Measurements from ENCODE around the gene ADAMTSL3. TPM values are rescaled to one million over a fixed set of nuclear protein-coding genes. Genes with fewer than 3 reads are reported as not detected.

The ADAMTSL3 gene
- total RNA-seq, 5 donors from 2014 or later (not counting 1 experiment from before 2014, with no cell fraction given) = 0.07 to 0.15 (median 0.12) TPM; not detected in 1

DNA sequence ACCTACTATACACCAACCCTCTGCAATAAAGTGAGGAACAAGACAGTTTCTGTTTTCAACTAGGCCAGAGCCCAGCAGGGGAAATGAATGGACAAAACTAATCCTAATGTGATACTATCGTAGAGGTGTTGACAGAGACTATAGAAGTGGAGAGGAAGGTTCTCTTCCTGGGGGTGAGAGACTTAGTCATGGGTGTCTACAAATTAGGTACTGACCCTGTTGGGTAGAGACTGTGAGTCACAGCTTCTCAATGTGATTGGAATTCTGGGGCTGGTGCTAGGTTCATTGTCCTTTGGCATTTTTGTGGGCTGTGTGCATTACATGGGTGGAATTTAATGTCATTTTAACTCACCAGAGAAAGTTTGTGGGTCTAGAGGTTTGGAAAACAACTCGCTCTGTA is 79.3 kb downstream of the ADAMTSL3 start:
- CTCF ChIA-PET = no interaction called here
- Histone ChIP-seq H3K9me3 (no peaks in the 10 kb centered on the region), H3K4me3 (ENCODE audit: control insufficient read depth in 1 of 2, extremely low read depth in 1 of 2, low read length in 1 of 2) (no peak overlapping the region), H3K27me3 (replicated peaks in 1 of 2; ENCODE audit: control insufficient read depth in 2 of 2, extremely low read depth in 1 of 2, insufficient read depth in 2 of 2, low read length in 1 of 2) (no peaks in the 10 kb centered on the region), H3K4me1 (ENCODE audit: control insufficient read depth in 1 of 2, extremely low read depth in 1 of 2, insufficient read depth in 2 of 2, low read length in 2 of 2) (no peaks in the 10 kb centered on the region), H3K36me3 (ENCODE audit: control insufficient read depth in 2 of 2, extremely low read depth in 1 of 2, insufficient read depth in 1 of 2, low read length in 1 of 2) (no peaks in the 10 kb centered on the region), H3K27ac (ENCODE audit: low read length) (no peak overlapping the region)
- POLR2A ChIA-PET = no interaction called here
- Mint-ChIP-seq H3K9me3 (peaks cover 5 to 6% (median 5%) of the 10 kb centered on the region in 3 donors), H3K27ac (no peak overlapping the region), H3K36me3 (no peaks in the 10 kb centered on the region), H3K4me1 (no peaks in the 10 kb centered on the region), H3K4me3 (no peak overlapping the region), H3K27me3 (peaks cover 4 to 16% of the 10 kb centered on the region in 2 donors)
- no peak for ATAC-seq (replicated peaks in 1 of 4)
- 63% methylated on average over 1 of the region's 2 CpGs for WGBS (ENCODE audit: insufficient coverage)
- no peak for DNase-seq

DNA sequence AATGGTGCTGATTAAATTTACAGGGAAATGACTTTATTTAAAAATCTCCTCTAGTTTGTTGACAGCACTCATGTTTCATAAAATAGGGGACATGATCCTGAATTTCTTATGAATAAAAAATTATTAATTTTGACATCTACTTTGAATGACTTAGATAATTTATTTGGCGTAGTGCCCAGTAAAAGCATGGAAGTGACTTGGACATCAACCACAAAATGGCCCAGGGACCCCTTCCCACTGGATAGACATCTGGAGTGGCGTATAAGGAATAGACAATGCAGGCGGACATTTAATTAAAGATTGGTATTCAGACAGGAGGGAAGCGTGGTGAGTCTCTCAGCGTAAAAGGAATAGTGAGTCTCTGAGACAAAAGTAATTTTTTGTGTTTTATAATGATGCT is 79.8 kb downstream of the ADAMTSL3 start:
- H3K4me3 ChIP-seq (ENCODE audit: control insufficient read depth in 1 of 2, extremely low read depth in 1 of 2, low read length in 1 of 2) = no peak overlapping the region
- no peak overlapping the region for H3K4me3 Mint-ChIP-seq
- no peaks in the 10 kb centered on the region for H3K36me3 Mint-ChIP-seq
- H3K27ac ChIP-seq (ENCODE audit: low read length) = no peak overlapping the region
- peaks cover 4 to 16% of the 10 kb centered on the region in 2 donors for H3K27me3 Mint-ChIP-seq
- no peak for DNase-seq
- ChIA-PET CTCF (no interaction called here), POLR2A (no interaction called here)
- H3K27me3 ChIP-seq (replicated peaks in 1 of 2; ENCODE audit: control insufficient read depth in 2 of 2, extremely low read depth in 1 of 2, insufficient read depth in 2 of 2, low read length in 1 of 2) = no peaks in the 10 kb centered on the region
- H3K9me3 ChIP-seq = no peaks in the 10 kb centered on the region
- WGBS (ENCODE audit: insufficient coverage) = no CpG with 5 or more reads among the region's 5 CpGs
- no peak for ATAC-seq (replicated peaks in 1 of 4)
- no peaks in the 10 kb centered on the region for H3K4me1 ChIP-seq (ENCODE audit: control insufficient read depth in 1 of 2, extremely low read depth in 1 of 2, insufficient read depth in 2 of 2, low read length in 2 of 2)
- H3K9me3 Mint-ChIP-seq = peaks cover 5 to 6% (median 5%) of the 10 kb centered on the region in 3 donors
- H3K4me1 Mint-ChIP-seq = no peaks in the 10 kb centered on the region
- no peak overlapping the region for H3K27ac Mint-ChIP-seq
- H3K36me3 ChIP-seq (ENCODE audit: control insufficient read depth in 2 of 2, extremely low read depth in 1 of 2, insufficient read depth in 1 of 2, low read length in 1 of 2) = no peaks in the 10 kb centered on the region

DNA sequence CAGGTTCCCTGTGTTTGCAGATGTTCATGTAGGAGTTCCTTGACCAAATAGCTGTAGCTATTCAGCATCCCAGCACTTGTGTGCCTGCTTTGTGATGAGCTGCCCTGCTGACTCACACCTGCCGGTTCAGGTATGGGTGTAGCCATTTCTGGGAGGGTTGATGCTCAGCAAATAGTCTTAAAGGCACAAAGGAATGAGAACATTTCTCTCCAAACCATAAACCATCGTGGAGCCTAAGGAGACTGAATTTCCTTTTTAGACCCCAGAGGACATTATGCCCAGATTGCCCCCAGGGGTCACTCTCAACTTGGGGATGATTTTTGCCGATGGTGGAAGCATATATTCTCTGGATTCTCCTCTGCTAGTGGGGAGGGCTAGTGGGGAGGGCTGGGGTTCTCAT is 80.6 kb downstream of the ADAMTSL3 start:
- peaks cover under 1 to 2% (median 2%) of the 10 kb centered on the region in 3 donors for H3K9me3 Mint-ChIP-seq
- Histone ChIP-seq H3K27ac (ENCODE audit: low read length) (no peak overlapping the region), H3K4me1 (ENCODE audit: control insufficient read depth in 1 of 2, extremely low read depth in 1 of 2, insufficient read depth in 2 of 2, low read length in 2 of 2) (no peaks in the 10 kb centered on the region), H3K27me3 (replicated peaks in 1 of 2; ENCODE audit: control insufficient read depth in 2 of 2, extremely low read depth in 1 of 2, insufficient read depth in 2 of 2, low read length in 1 of 2) (no peaks in the 10 kb centered on the region), H3K36me3 (ENCODE audit: control insufficient read depth in 2 of 2, extremely low read depth in 1 of 2, insufficient read depth in 1 of 2, low read length in 1 of 2) (no peaks in the 10 kb centered on the region), H3K4me3 (ENCODE audit: control insufficient read depth in 1 of 2, extremely low read depth in 1 of 2, low read length in 1 of 2) (no peak overlapping the region), H3K9me3 (no peaks in the 10 kb centered on the region)
- H3K4me1 Mint-ChIP-seq = no peaks in the 10 kb centered on the region
- DNase-seq = no peak
- H3K27ac Mint-ChIP-seq = no peak overlapping the region
- ChIA-PET POLR2A (no interaction called here), CTCF (no interaction called here)
- no peaks in the 10 kb centered on the region for H3K36me3 Mint-ChIP-seq
- ATAC-seq (replicated peaks in 1 of 4) = no peak
- WGBS (ENCODE audit: insufficient coverage) = no CpG with 5 or more reads among the region's 3 CpGs
- H3K4me3 Mint-ChIP-seq = no peak overlapping the region
- peaks cover 6 to 11% of the 10 kb centered on the region in 2 donors for H3K27me3 Mint-ChIP-seq

DNA sequence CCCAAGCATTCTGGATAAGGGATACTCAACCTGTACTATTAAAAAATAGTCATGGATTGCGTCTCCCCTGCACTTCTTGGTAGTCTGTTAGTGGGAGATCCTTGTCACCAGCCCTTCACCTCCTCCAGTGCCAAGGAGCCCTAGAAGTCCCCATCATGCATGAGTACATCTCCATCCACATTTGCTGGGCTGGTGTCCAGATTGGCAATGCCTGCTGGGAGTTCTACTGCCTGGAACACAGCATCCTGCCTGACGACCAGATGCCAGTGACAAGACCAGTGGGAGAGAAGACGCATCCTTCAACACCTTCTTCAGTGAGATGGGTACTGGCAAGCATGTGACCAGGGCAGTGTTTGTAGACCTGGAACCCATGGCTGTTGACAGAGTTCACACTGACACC is 85.7 kb downstream of the ADAMTSL3 start:
- H3K27me3 ChIP-seq (replicated peaks in 1 of 2; ENCODE audit: control insufficient read depth in 2 of 2, extremely low read depth in 1 of 2, insufficient read depth in 2 of 2, low read length in 1 of 2) = no peaks in the 10 kb centered on the region
- no peaks in the 10 kb centered on the region for H3K9me3 Mint-ChIP-seq
- no peak overlapping the region for H3K4me3 Mint-ChIP-seq
- peaks cover 2 to 4% of the 10 kb centered on the region in 2 donors for H3K27me3 Mint-ChIP-seq
- no peaks in the 10 kb centered on the region for H3K4me1 Mint-ChIP-seq
- 100% methylated on average over 1 of the region's 3 CpGs for WGBS (ENCODE audit: insufficient coverage)
- ChIA-PET POLR2A (no interaction called here), CTCF (no interaction called here)
- H3K9me3 ChIP-seq = no peaks in the 10 kb centered on the region
- H3K4me3 ChIP-seq (ENCODE audit: control insufficient read depth in 1 of 2, extremely low read depth in 1 of 2, low read length in 1 of 2) = no peak overlapping the region
- ATAC-seq (replicated peaks in 1 of 4) (no peak), DNase-seq (no peak)
- H3K36me3 Mint-ChIP-seq = no peaks in the 10 kb centered on the region
- H3K27ac Mint-ChIP-seq = no peak overlapping the region
- no peaks in the 10 kb centered on the region for H3K4me1 ChIP-seq (ENCODE audit: control insufficient read depth in 1 of 2, extremely low read depth in 1 of 2, insufficient read depth in 2 of 2, low read length in 2 of 2)
- H3K36me3 ChIP-seq (ENCODE audit: control insufficient read depth in 2 of 2, extremely low read depth in 1 of 2, insufficient read depth in 1 of 2, low read length in 1 of 2) = no peaks in the 10 kb centered on the region
- no peak overlapping the region for H3K27ac ChIP-seq (ENCODE audit: low read length)

DNA sequence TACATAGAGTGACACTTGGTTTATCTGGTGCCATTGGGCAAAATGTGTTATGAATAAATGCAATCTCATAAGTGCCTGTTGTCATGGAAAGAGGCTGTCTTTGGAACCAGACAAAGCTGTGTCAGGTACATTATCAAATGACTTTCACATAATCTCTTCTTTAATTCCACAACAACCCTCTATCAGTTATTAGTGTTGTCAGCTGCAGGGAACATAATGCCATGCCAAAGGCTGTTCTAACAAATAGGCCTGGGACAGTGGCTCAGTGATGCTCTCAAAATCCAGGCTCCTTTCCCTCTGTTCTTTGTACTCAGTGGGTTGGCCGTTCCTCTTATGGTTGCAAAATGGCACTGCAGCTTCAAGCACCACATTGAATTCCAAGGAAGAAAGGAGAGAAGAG is 91.8 kb downstream of the ADAMTSL3 start:
- Mint-ChIP-seq H3K4me1 (no peaks in the 10 kb centered on the region), H3K36me3 (no peaks in the 10 kb centered on the region), H3K4me3 (no peak overlapping the region), H3K27me3 (peaks cover 0 to 3% of the 10 kb centered on the region in 2 donors), H3K27ac (no peak overlapping the region), H3K9me3 (peaks cover 0 to 8% (median 0%) of the 10 kb centered on the region in 3 donors)
- CTCF ChIA-PET = no interaction called here
- DNase-seq = no peak
- POLR2A ChIA-PET = no interaction called here
- no peak for ATAC-seq (replicated peaks in 1 of 4)
- Histone ChIP-seq H3K36me3 (ENCODE audit: control insufficient read depth in 2 of 2, extremely low read depth in 1 of 2, insufficient read depth in 1 of 2, low read length in 1 of 2) (no peaks in the 10 kb centered on the region), H3K4me3 (ENCODE audit: control insufficient read depth in 1 of 2, extremely low read depth in 1 of 2, low read length in 1 of 2) (no peak overlapping the region), H3K27ac (ENCODE audit: low read length) (no peak overlapping the region), H3K27me3 (replicated peaks in 1 of 2; ENCODE audit: control insufficient read depth in 2 of 2, extremely low read depth in 1 of 2, insufficient read depth in 2 of 2, low read length in 1 of 2) (peaks cover 0 to 4% of the 10 kb centered on the region in 2 experiments), H3K4me1 (ENCODE audit: control insufficient read depth in 1 of 2, extremely low read depth in 1 of 2, insufficient read depth in 2 of 2, low read length in 2 of 2) (no peaks in the 10 kb centered on the region), H3K9me3 (no peaks in the 10 kb centered on the region)
- no CpG with 5 or more reads among the region's 1 CpG for WGBS (ENCODE audit: insufficient coverage)

DNA sequence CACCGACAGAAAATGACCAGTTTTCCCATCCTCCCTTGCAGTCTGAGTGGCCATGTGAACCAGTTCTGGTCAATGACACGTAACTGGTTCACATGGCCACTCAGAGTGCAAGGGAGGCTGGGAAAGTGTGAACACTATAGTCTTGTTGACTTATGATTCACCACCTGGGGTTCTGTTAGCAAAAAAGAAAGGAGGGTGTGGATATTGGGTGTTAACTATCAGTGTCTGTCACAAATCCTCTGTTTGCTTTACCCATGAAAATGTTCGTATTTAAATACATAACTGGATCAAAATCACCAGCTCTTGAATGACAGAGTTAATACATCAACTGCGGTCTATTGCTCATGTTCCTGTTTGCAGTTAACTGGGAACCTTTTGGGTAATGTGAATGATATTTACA is 92.3 kb downstream of the ADAMTSL3 start:
- ATAC-seq (replicated peaks in 1 of 4) (no peak), DNase-seq (no peak)
- no peak overlapping the region for H3K27ac ChIP-seq (ENCODE audit: low read length)
- H3K36me3 ChIP-seq (ENCODE audit: control insufficient read depth in 2 of 2, extremely low read depth in 1 of 2, insufficient read depth in 1 of 2, low read length in 1 of 2) = no peaks in the 10 kb centered on the region
- POLR2A ChIA-PET = no interaction called here
- Mint-ChIP-seq H3K4me3 (no peak overlapping the region), H3K36me3 (no peaks in the 10 kb centered on the region), H3K4me1 (no peaks in the 10 kb centered on the region), H3K27ac (no peak overlapping the region), H3K9me3 (peaks cover 0 to 8% (median 0%) of the 10 kb centered on the region in 3 donors), H3K27me3 (peaks cover 0 to 3% of the 10 kb centered on the region in 2 donors)
- H3K4me1 ChIP-seq (ENCODE audit: control insufficient read depth in 1 of 2, extremely low read depth in 1 of 2, insufficient read depth in 2 of 2, low read length in 2 of 2) = no peaks in the 10 kb centered on the region
- WGBS (ENCODE audit: insufficient coverage) = 71% methylated on average over 2 of the region's 4 CpGs
- H3K27me3 ChIP-seq (replicated peaks in 1 of 2; ENCODE audit: control insufficient read depth in 2 of 2, extremely low read depth in 1 of 2, insufficient read depth in 2 of 2, low read length in 1 of 2) = peaks cover 0 to 4% of the 10 kb centered on the region in 2 experiments
- no peak overlapping the region for H3K4me3 ChIP-seq (ENCODE audit: control insufficient read depth in 1 of 2, extremely low read depth in 1 of 2, low read length in 1 of 2)
- no peaks in the 10 kb centered on the region for H3K9me3 ChIP-seq
- CTCF ChIA-PET = no interaction called here

DNA sequence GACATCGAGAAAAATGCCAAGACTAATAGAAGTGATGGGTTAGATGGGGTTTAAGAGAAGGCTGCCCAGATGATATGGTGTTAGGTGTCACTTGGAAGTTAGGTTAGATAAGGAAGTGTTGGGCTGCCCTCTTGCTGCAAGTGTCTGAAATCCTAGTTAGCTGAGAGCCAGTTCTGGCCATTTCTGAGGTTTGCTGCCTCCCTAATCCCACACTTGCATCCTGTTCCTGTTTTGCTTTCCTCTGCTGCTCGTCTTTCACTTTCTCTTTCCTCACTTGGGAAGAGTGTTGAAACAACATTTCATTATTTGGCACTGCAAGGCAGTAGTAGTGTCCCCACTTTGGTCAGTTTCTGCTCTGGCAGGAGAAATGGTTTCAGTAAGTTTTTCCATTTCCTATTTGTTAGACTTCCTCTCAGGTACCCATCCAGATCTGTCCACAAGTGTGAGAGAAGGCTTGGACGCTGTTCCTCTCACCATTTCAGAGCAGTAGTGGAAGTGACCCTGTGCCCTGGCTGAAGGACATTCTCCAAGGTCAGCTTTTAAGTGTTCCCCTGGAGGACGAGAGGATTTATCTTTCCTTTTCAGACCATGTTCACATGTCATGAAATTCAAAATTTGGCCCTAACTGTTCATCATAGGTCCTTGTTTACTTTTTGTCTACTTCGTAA is 93.3 kb downstream of the ADAMTSL3 start:
- Histone ChIP-seq H3K9me3 (no peaks in the 10 kb centered on the region), H3K27ac (ENCODE audit: low read length) (no peak overlapping the region), H3K36me3 (ENCODE audit: control insufficient read depth in 2 of 2, extremely low read depth in 1 of 2, insufficient read depth in 1 of 2, low read length in 1 of 2) (no peaks in the 10 kb centered on the region), H3K27me3 (replicated peaks in 1 of 2; ENCODE audit: control insufficient read depth in 2 of 2, extremely low read depth in 1 of 2, insufficient read depth in 2 of 2, low read length in 1 of 2) (peaks cover 0 to 4% of the 10 kb centered on the region in 2 experiments), H3K4me1 (ENCODE audit: control insufficient read depth in 1 of 2, extremely low read depth in 1 of 2, insufficient read depth in 2 of 2, low read length in 2 of 2) (no peaks in the 10 kb centered on the region), H3K4me3 (ENCODE audit: control insufficient read depth in 1 of 2, extremely low read depth in 1 of 2, low read length in 1 of 2) (no peak overlapping the region)
- H3K4me1 Mint-ChIP-seq = no peaks in the 10 kb centered on the region
- ChIA-PET CTCF (no interaction called here), POLR2A (no interaction called here)
- H3K27me3 Mint-ChIP-seq = peaks cover 0 to 3% of the 10 kb centered on the region in 2 donors
- DNase-seq = no peak
- H3K9me3 Mint-ChIP-seq = peaks cover 0 to 8% (median 0%) of the 10 kb centered on the region in 3 donors
- no peak overlapping the region for H3K4me3 Mint-ChIP-seq
- WGBS (ENCODE audit: insufficient coverage) = 60% methylated on average over 1 of the region's 5 CpGs
- H3K36me3 Mint-ChIP-seq = no peaks in the 10 kb centered on the region
- no peak for ATAC-seq (replicated peaks in 1 of 4)
- no peak overlapping the region for H3K27ac Mint-ChIP-seq

Measured in T-cell (primary cell).